Ecto neural progenitor cell (in vitro differentiated cells): ENCODE data around the gene ZSCAN22.
A peak's percentile ranks its signal among the peaks of the same experiment; 100 is the strongest.
"Not testable (repeated sequence)": the region's sequence is repeated elsewhere in the genome, so short reads cannot be mapped to it uniquely, and the experiment has no call there.

ENCODE experiments used
- DNase-seq: peaks from one replicate; pipeline ENCODE4 v3.0.0-alpha.2; 2018; ENCODE audit warnings: low spot score

Gene ZSCAN22

DNA sequence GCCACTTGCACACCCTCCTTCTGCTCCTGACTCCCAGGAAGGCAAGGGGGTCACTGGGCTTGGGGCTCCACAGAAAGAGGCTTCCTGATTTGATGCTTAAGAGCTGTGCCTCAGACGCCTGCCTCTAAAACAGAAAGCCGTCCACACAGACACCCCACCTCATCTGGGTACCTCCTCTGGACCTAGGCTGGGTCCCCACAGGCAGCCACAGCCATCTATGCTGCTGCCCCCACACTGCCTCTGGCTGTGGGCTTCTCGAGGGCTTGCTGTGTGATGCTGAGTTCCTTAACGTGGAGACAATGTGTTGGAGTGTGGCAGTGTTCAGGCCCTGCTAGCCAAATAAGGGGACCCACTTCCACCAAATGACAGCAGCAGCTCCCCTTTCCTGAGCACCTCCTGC lies 8.5 kb upstream of the ZSCAN22 start:
- no peak for DNase-seq

DNA sequence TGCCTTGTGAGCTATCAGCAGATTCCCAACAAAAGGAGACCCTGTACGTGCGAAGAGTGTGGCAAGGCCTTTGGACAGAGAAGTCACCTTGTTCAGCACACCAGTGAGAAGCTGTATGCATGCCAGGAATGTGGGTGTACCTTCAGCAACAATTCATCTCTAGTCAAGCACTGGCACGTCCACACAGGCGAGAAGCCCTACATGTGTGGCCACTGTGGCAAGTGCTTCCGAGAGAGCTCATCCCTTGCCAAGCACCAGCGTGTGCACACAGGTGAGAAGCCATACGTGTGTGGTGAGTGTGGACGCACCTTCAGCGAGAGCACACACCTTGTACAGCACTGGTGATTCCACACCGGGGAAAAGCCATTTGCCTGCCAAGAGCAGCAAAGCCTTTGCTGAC lies 7.6 kb upstream of the ZSCAN22 start:
- DNase-seq: no peak

DNA sequence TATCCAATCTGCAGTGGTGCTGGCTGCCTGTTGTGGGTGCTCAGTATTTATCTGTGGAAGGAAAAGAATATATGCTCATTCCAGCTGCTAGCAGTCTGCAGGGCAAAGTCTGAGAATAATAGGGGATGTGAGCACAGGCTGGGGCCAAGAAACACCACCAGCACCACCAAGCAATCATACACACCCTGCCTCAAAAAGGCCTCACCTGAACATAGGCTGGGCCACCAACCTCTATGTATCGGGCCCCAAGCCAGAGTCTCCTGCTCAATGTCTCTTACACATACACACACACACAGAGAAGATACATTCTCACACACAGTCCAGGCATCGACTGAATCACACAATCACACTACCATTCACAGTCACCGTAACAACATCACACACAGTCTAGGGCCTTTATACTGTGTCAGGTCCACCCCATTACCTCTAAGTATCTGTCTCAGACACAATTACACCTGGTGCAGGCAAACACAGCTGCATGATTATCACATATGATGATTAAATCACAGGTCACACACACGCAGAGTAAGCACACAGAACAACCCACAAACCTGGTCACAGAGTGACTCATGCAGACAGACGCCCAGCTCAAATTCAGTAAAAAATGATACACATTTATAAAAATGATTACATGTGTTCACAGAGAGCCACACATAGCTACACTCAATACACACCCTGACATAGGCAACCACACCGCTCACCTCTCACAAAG lies 1.3 kb upstream of the ZSCAN22 start:
- no peak for DNase-seq

- no peak for DNase-seq
Measured at GRCh38 chr19:58326501-58326913, 287 bp upstream of the ZSCAN22 start.

- DNase-seq: peak; percentile 70
Measured at GRCh38 chr19:58328999-58329398, 2.2 kb downstream of the ZSCAN22 start.

- DNase-seq: no peak
Measured at GRCh38 chr19:58330458-58330857, 3.7 kb downstream of the ZSCAN22 start.

- no peak for DNase-seq
Measured at GRCh38 chr19:58332697-58333096, 5.9 kb downstream of the ZSCAN22 start.

GRCh38 chr19:58334691-58335249 lies 8.0 kb downstream of the ZSCAN22 start:
- DNase-seq: no peak

DNA sequence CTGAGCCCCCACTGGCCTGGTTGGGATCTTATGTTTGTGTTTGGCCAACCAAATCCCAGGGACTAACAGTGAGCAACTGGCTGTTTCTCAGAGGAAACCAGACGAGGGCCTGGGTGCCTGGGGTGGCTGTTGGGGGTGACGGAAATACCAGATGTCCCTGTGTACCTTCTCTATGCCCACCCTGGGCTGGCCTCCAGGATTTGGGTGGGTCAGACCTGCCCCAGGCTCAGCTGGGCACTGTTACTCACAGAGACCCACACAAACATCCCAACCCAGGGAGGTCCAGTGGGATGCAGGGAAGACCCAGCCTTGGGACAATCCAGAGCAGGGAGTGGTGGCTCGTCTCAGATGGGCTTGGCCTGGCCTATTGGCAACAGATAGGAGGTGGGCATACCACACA lies 8.8 kb downstream of the ZSCAN22 start:
- DNase-seq: no peak

DNA sequence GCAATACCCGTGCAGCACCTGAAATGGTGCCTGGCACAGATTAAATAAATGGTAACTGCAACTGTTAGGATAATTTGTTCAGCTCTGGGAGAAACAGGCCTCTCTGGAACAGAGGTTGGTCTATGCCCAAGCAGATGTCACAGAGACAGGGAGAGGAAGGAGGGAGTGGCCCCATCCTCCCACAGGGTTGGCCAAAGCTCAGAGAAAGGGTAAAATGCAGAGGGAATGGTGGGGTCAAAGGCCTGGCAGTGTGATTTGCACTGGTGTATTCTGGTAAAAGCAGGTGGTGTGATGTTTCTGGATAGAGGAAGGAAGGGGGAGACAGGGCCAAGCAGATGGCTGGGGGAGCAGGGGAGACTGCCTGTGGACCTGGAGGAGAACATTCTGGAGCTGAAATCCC lies 9.4 kb downstream of the ZSCAN22 start:
- DNase-seq: no peak

GRCh38 chr19:58336820-58337219 lies 10.0 kb downstream of the ZSCAN22 start:
- no peak for DNase-seq

- no peak for DNase-seq
Measured at GRCh38 chr19:58338336-58338735, 11.5 kb downstream of the ZSCAN22 start.

- no peak for DNase-seq
Measured at GRCh38 chr19:58338825-58339558, 12.2 kb downstream of the ZSCAN22 start.

DNA sequence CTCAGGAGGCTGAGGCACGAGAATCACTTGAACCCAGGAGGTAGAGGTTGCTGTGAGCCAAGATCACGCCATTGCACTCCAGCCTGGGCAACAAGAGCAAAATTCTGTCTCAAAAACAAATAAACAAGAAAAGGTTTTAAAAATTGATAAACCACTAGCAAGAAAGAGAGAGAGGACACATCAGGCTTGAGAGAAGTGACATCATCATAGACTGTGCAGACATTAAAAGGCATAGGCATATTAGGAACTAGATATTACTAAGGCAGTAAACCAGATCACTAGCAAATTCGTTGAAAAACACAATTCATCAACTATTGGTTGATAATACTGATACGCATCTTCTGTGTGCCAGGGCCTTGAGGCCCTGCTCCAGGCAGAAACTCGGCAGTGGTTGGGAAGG lies 18.8 kb downstream of the ZSCAN22 start:
- DNase-seq: no peak

DNA sequence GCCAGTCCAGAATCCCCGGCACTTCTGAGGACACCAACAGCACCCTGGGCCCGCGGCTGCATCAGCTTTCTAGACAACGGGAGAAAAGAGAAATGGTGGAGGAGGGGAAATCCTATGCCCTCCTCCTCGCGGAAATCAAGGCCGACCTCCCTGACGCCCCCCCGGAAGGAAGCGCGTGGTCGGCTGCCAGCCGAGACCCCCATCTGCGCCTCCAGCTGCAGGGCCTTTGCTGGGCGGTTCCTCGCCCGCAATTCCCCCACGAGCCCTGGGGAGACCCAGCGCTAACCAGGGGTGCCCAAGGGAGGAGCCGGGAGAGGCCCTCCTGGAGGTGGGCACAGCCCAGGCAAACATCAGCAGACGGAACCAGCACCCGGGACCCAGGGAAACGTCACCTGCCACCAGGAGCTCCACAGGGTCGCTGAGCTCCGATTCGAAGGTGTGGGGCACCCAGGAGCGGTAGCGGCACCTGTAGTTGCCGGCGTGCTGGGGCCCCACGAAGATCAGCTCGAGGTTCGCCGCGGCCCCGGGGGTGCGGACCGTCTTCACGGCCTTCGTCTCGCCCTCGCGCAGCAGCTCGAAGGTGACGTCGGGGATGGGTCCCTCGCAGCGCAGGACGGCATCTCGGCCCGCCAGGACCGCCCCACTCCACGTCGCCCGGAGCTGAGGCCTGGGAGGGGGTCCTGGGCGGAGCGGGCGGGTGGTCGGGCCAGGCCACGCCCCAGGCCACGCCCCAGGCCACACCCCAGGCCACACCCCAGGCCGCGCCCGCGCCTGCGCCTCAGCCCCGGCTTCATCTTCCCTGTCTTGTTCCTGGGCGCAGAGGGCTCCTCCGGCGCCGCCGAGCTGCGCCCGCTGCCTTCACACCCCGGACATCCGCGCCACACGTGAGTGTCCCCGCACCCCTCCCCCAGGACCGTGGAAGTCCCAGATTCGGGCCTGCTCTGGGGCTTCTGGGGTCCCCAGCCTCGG lies 20.5 kb downstream of the ZSCAN22 start:
- DNase-seq: peak; percentile 92

GRCh38 chr19:58348080-58348479 lies 21.3 kb downstream of the ZSCAN22 start:
- not testable (repeated sequence) for DNase-seq

GRCh38 chr19:58349590-58349989 lies 22.8 kb downstream of the ZSCAN22 start:
- DNase-seq: no peak

DNA sequence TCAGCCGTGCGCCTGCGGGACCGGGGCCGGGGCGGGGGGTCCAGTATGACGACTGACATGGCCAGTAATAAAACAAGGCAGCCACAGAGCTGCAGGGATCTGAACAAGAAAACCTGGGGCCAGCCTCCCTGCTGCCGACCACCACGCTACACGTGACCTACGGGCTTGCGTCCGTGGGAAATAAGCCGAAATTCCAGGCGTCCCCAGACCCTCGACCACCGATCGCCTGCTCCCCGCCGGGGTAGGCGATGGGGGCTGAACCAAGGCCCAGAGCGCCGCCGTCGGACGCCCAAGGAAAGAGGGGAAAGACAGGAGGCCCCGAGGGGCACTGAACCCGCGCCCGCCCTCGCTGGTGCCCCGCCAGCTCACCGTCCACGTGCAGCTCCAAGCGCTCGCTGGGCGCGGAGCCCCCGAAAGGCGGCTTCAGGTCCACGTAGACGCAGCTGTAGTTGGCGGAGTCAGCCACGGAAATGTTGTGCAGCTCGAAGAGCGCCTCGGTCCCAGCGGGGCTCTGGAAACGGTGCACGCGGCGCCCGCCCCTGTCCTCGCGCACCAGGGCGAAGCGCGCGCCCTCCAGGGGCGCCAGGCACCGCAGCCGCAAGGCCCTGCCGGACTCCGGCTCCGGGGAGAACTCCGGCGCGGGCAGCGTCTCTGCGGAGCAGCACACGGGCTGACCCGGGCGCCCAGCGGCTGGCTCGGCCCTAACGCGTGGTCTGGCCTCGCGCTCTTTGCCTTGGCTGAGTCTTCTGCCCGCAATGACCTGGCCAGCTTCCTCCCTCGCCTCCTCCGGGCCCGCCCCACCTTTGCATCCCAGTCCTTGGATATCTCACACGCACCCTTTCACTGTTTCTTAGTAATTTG lies 23.4 kb downstream of the ZSCAN22 start:
- DNase-seq: no peak

DNA sequence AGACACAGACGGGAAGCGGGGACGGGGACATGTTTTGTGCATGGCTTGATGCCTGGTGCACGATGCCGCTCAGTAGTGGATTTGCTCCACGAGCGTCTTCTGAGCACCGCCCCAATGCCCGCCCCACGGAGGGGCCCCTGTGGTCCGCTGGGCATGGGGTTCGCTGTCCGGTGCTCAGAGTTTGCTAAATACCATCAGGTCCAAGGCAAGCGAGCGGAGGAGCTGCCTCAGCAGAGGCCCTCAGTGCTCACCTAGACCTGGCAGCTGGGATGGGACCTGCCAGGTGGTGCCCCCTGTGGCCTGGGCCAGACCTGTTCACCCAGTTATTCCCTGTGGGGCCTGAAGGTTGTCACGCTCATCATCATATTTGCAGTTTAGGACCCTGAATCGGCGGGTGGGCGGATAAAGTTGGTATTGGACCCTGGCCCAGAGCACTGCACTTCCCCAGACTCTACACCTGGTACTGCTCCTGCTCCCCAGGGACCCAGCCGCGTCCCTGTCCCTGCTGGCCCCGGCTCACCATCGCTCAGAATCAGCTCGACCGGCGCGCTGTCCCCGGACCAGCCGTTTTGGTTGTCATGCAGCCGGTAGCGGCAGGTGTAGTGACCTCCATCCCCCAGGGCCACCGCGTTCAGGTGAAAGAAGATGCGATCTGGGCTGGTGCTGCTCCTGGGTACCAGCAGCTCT lies 24.2 kb downstream of the ZSCAN22 start:
- DNase-seq: no peak

- DNase-seq: no peak
Measured at GRCh38 chr19:58351558-58351878, 24.7 kb downstream of the ZSCAN22 start.
